Kidney glomerular epithelial cell (primary cell): ENCODE results near the gene XPO6.
A peak's percentile ranks its signal among the peaks of the same experiment; 100 is the strongest.

Experiments
- DNase-seq: peaks from one replicate; lab custom pipeline; 2025; lab: John Stamatoyannopoulos, UW

The XPO6 gene

DNA sequence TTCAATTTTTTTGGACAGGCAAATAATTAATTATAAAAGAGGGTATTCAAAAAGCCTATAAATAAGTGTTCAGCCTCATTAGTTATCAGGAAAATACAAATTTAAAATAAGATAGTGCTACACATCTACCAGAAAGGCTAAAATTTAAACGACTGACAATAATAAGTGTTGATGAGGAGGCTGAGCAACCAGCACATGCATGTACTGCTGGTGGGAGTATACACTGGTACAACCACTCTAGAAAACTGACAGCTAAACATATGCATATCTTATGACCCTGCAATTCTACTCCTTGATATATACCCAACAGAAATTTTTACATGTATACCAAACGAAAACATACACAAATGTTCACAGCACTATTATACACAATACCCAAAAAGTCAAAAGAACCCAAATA lies 27.1 kb downstream of the XPO6 start:
- no peak for DNase-seq

DNA sequence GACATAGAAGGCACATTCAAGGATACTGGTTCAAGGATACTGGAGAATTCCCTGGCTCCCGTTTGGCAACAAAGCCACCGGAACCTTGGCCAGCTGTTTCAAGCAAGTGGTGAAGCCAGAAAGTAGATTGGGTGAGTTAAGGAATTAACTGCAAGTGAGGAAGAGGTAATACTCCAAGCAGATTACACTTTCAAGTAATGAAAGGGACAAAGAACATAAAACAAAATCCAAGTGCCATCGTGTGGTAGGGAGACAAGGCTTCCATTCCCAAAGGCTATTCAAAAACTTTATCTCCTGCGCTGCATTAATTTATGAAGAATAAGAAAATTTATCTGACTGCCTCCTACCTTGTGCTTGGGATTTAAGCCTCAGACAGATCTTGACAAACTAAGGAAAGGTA lies 27.8 kb downstream of the XPO6 start:
- DNase-seq = no peak

DNA sequence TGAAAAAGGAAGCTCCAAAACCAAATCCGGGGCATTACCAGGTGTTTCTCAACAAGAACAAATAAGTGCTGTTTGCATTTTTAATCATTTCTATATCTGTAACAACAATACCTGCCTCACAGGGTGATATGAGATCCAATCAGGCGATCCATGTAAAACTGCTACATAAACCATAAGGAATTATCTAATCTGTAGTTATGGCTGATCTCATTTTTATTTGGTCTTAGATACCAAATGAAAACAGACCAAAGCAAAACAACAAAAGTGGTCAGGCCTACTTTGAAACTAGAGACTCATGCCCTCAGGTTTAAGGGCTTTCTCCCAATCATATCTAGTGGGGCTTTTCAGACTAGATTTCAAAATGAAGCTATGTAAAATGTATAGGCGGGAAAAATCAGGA lies 28.3 kb downstream of the XPO6 start:
- DNase-seq = no peak

DNA sequence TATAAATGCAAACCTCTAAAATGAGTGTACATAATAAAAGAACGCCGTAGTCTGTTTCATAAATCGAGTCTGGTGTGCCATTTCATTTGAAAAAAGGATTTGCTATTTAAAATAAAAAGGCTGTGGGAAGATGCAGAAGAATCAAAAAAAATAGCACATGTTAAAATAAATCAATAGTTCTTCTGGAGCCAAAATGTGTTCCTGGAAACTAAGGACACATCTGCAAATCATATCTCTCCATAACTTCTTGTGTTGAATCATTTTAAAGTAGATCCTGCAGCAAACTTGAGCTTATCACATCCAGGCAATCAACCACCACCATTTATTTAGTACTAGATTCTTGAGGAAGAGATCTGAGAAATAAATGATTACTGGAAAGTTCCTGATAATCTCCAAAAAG lies 29.0 kb downstream of the XPO6 start:
- no peak for DNase-seq

DNA sequence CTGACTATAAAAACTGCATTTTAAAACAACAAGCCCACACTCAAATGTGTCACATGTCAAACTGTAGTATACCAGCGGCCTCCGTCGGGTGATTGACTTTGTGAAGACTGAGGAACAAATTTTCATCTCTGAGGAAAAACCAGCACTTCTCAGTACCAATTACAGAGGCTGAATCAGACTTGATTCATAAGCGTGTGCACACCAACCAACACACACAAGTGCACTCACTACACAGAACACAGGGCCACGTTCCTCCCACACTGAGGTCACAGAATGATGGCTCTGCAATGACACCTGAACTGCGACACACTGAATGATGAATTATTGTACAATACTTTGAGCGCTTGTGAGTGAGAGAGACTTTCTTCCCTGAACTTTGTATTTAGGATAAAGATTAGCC lies 29.6 kb downstream of the XPO6 start:
- peak; percentile 12 for DNase-seq

DNA sequence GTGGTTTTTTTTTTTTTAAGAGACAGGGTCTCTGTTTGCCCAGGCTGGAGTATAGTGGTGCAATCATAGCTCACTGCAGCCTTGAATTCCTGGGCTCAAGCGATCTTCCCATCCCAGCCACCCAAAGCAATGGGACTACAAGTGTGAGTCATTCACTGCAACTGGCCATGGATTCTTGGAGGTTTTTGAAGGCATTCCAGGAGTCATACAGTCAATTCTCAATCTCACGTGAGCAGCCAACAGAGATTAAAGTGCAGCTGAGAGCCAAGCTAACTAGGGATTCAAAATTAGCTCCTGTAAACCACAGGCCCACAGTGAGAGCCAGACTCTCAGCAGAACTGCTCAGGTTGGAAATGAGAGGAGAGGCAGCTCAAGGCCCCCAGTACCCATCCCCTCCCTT lies 30.2 kb downstream of the XPO6 start:
- peak; percentile 83 for DNase-seq

DNA sequence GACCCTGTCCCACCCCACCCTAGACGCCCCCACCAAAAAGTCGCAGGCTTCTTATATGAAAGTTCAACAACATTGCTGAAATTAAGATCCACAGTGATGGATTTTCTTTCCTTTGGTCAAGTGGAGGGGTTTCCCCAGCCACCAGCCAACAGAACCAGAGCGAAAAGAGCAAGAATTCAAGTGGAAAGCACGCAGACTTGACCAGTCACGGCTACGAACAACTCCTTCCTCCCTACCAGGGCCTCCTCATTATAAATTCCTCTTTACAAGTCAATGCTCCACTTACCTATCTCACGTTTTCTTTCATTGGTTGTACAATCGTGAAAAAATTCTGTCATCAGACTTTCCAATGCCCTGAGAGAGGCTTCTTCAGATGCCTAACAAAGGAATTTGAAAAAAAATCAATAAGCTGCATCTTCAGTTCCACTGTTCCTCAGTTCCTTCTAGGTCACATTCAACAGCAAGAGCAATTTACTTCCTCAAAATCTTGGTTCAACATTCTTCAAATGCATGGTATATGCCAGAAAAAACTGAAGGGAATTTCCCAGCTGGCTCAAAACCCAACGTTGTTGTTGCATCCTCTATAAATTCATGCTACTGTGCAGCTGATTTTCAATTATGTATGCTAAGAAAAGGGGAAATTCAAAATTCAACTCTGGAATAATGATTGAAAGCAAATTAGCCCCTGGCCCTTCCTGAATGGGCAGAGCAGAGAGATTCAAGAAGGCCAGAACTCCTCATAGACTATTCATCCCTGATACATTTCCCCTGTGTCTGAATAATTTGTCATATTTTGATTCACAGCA lies 30.9 kb downstream of the XPO6 start:
- DNase-seq = peak; percentile 62

DNA sequence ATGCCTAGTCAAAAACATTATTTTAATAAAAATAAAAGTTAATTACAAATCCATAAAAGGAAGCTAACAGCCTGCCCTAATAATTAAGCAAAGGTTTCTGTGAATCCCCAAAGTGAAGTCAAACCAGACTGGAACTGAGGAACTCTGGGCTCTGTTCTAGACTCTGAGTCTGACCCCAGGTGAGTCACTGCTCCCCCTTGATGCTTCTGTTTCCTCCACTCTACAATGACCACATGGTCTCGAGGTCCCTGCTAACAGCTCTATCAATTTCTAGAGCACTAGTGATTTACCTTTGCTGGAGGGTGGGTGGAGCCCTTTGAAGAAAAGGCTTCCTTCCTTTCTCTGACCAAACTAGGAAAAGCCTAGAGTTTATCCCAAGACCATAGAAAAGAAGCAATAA lies 32.4 kb downstream of the XPO6 start:
- DNase-seq = peak; percentile 22

DNA sequence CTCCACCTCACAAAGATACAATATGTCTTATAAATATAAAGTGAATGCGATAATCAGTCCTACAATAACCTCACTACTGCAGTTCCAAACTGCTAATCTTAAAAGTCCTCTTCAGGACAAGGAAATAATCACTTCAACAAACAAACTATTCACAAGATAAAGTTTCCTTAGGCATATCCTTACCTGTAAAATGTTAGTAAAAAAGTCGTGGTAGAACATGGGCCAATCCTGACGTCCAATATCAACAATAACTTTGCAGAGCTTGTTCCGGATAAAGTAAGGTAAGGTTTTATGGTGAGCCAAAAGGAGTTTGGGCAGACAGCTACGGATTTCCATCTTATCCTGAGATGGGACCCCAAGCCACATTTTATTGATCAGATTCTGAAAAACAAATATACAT lies 36.0 kb downstream of the XPO6 start:
- DNase-seq = no peak

DNA sequence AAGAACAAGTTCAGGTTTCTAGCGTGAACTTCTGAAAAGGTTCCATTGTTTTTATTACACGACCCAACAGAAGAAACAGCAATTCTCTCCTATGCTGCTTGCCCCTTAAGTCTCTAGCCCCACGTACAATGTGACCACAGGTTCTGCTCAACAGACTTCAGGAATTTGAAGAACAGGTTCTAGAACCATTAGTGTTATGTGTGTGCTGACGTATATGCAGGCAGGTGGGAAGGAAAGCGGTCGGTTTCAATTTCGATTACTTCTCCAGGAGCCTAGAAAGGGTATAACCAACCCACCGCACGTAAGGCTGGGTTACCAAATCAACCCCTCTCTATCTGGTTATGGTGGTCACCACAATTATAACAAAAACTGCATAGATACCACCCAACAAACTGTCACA lies 39.4 kb downstream of the XPO6 start:
- no peak for DNase-seq

DNA sequence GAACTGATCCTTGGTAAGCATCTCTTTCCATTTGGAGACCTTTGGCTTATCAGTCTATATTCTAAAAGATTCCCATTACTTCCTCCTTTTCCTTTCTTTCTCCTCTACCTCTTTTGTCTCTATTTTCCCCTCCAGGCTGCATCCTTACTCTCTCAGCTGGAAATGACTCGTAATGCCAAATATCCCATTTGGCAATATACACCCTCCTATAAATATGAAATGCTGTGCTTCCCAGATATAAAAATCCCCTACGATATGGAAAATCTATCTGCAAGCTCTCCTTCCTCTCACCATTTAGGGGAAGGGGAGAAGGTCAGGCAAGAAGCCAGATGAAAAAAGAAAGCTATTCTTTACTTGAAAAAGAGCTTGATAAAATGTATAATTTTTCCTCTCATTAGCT lies 39.9 kb downstream of the XPO6 start:
- DNase-seq = no peak

DNA sequence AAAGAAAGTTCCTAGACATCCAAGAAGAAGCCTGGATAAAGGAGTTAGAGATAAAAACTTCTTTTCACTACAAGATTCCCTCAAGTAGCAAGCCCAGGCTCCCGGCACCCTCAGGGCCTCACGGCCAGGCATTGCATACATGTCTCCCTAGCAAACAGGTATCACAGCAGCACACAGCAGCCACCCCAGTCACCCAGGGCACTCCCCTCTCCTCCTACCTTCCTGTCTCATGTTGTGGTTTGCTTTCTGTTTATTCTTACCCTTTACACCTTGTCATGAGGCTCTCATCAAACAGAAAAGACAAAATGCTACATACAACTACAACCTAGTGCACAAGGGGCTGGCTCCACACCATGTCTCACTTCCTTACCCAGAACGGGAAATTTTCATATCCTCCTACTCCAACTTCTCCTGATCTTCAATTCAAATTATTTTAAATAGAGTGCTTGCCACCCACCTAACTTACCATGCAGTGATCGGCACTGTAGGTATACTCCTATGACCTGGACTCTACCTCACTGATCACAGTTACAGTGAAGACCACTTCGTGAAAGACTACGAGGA lies 42.7 kb downstream of the XPO6 start:
- DNase-seq = no peak

DNA sequence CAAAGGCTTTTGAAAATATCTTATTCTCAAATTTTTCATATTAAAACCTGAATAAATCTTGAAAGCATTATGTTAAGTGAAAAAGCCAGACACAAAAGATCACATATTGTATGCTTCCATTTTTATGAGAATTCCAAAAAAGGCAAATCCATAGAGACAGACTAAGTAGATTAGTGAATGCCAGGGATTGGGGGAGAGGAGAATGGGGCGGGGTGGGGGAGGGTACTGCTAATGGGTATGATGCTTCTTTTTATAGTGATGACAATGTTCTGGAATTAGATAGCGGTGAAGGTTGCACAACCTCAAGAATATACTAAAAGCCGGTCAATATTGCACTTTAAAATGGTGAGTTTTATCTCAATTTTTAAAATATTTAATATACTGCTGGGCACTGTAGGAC lies 44.0 kb downstream of the XPO6 start:
- DNase-seq = no peak

DNA sequence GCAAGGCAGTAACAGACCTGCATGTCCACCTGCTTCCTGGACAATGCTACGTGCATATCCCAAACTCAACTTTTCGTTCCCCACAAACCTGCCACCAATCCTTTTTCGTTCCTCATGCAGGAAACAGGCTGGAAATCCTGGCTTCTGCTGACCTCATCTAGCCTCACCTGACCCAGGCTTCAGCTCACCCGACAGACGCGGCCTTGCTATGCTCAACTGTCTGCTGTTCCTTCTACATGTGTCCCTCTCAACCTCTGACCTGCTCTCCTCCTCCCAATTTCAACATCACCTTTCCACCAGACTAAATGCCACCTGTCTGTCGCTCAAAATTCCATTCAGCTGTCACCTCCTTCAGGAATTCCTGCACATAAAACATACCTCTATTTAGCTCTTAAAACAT lies 44.5 kb downstream of the XPO6 start:
- DNase-seq = no peak

DNA sequence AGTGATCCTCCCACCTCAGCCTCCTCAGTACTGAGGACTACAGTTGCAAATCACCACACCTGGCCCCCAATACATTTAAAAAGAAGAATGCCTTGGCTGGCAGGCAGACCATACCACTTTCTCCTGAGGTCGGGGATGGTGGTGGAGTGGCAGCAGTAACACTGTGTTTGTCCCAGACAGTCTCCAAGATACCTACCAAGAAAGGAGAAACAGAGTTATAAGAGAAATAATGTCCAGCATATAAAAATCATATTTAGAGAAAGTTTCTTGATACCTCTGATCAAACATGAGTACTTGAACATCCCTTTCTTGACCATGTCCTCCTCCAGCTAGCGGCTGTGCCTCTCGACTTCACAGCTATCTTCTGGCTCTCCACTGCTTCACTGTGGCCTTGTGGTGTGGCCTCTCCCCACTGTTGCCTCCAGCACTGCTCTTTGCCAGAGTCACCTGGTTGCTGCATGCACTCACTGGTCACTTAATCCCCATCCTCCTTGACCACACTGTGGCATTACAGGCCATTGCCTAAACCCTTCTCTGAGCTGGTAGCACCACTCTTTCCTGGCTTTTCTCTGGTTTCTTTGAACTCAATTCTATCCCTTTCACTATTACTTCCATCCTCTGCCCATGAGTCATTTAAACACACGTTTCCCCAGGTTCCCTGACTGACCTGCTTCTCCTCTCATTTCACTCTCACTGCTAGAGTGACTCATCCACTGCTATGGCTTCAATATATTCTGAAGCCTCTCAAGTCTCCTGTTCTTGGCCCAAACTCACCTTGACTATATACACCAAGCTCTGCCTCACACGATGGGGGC lies 45.2 kb downstream of the XPO6 start:
- DNase-seq = peak; percentile 59

DNA sequence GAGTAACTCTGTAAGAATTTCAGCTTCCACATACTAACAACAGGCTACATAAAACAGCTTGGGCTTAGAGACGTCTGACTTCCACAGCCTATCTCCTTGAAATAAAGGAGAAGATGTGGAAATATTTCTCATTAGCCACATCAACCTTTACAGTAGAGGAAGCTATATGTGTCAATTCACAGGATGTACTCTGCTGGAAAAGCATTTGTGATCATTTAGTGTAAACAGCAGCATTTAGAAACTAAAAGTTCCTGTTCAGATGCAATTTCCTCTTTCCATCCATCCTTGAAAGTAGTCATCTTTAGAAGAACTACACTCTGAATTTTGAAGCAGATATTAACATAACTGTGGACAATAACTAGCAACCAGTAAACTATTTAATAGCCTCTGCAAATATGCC lies 46.2 kb downstream of the XPO6 start:
- DNase-seq = no peak

DNA sequence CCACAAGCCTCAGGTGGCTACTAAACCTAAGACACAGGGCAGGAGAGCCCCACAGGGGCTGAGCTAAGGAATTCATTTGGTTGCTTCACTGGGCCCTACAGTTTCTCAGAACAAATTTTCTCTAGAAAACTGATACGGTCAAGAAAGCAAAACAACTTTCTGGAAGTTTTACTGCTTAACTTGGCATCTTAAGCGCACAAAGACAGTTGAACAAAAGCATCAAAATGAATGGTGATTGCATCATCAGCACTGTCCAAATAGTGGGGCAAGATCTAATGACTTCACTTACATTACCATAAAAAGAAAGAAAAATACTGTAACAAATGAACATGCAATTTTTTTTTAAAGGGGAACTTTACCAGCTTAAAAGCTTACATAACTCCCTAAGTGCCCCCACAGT lies 47.6 kb downstream of the XPO6 start:
- no peak for DNase-seq

DNA sequence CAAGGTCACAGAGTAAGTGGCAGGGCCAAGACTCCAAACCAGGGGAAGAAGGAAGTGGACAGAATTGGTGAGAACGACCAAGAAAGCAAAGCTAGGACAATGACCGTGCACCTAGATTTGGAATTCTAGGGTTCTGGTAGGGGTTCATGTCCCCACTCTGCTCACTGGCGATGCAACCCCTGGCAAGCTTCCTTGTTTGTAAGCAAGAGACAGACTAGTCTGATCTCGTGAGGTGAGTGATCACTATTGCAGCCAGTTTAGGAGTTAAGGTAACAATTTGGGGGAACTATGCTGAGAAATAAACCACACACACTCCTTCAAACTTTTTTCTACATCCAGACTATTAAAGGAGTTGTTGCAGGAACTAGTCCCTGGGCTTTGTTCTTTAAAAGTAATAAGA lies 48.1 kb downstream of the XPO6 start:
- DNase-seq = no peak

DNA sequence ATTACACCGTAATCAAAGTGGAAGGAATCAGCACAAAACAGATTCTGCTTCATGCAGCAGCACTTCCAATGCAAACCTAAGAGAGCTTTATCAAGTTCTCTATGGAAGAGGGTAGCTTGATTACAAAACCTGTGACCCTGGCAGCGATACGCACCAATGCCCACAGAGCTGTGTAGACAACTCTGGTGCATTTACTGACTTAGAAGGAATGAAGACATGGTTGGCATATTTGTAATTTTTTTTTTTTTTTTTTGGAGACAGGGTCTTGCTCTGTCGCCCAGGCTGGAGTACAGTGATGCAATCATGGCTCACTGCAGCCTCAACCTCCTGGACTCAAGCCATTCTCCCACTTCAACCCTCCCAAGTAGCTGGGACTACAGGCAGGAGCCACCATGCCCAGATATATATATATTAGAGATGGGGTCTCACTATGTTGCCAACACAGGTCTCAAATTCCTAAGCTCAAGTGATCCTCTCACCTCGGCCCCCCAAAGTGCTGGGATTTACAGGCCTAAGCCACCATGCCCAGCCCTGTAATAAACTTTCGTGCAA lies 49.4 kb downstream of the XPO6 start:
- DNase-seq = peak; percentile 55

DNA sequence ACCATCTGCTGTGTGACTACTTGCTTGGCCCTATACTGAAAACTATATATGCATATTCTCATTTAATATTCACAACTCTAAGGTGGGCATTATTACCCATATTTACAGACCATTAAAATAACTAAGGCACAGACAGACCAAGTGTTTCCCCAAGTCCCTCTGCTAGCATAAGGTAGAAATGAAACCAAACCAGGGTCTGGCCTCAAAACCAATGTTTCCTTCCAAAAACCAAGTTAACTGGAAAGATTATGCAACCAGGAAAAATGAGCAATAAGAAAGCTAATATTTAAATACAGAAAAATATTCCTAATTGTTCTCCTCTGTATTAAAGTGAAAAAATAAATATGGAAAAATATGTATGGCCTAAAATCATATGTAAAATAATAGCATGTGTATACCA lies 50.1 kb downstream of the XPO6 start:
- no peak for DNase-seq

DNA sequence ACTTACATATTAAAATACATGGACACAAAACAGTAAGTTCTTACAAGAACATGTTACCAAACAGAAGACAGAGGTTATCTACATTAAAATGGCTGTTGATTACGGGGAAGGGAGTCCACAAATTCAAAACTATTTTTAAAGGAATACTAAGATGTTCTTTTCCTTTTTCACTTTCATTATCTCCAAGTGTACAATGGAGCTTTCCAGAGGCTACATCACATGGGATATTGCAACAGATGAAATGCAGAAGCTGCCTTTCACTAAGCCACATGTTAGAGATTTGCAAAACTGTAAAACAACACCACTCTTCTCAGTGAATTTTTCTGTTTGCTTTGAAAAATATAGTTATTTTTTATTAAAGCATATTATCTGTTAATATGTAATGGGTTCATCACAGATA lies 53.6 kb downstream of the XPO6 start:
- DNase-seq = no peak

DNA sequence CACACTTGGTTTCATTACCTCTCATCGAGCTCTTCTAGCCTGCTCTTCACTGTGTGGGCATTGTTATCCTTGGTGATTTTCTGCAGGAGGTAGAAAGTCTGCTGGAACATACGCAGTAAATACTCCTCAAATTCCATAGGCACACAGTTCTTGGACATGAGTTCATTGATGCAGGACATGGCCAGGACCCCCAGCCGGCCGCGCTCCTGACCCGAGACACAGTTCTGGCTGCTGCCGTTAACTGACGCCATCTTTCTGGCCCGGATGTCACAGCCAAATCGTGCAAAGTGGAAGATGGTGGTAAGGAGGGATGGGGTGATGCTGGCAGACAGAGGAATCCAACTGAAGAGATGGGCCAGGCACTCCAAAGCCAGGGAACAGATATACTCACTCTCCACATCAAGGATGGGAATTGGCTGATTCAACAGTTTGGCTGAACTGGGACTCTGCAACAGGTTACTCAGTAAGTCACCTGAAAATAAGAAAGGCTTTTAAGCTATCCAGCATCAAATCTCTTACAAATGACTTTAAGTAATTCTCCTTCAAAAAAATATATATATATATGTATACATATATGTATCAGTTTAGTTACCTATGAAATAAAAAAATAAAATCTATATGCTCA lies 55.6 kb downstream of the XPO6 start:
- DNase-seq = no peak

DNA sequence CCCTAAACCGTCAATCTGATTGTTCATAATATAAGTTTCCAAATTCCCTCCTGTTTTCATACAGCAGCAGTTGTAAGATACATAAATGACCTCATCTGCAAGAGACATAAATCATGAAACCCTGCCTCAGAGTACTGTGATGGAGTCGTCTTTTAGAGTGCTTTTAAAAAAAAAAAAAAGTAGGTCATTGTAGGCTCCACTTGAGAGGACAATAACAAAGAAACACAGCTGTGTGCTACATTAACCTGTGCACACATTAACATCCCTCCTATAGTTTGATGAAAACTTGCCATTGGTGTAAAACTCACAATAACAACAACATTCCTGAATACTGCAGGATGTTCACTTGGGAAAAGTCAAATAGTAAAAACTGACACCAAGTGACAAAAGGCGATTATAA lies 56.5 kb downstream of the XPO6 start:
- no peak for DNase-seq
